Fibroblast of pulmonary artery (primary cell): ENCODE data around the gene MED26.

Experiments used
- DNase-seq: peaks from one replicate; pipeline ENCODE4 v3.0.0-alpha.2; 2010; ENCODE audit warnings: low read depth
- H3K4me3 ChIP-seq: replicated peaks from 2 replicates; pipeline ENCODE4 v1.5.1; 2011; ENCODE audit warnings: low read depth, mild to moderate bottlenecking, control low read depth, low read length, moderate library complexity
- TF ChIP-seq, protein P1 (sequence below): IDR thresholded peaks from 2 replicates; pipeline ENCODE4 v1.5.1; 2011; ENCODE audit warnings: mild to moderate bottlenecking, control low read depth, low read length, inconsistent platforms; ENCODE audit errors: missing control alignments

The MED26 gene

DNA sequence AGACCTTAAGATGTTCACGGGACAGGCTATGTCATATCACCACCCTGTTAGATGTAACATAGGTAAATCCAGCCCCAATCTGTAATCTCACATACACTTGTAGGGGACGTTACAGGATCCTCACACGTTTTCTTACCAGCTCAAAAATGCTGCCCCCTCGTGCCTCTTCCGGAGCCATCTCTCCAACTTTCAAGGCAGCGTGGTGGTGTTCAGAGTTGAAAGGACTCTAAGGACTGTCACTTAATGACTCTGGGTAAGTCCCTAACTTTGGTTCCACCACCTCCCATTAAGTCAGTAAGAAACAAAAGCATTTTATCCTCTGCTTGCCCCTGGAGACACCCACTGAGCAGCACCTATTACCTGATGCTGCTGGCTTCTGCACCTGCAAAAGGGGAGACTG is 4.4 kb downstream of the MED26 start:
- TF ChIP-seq, protein P1, sequence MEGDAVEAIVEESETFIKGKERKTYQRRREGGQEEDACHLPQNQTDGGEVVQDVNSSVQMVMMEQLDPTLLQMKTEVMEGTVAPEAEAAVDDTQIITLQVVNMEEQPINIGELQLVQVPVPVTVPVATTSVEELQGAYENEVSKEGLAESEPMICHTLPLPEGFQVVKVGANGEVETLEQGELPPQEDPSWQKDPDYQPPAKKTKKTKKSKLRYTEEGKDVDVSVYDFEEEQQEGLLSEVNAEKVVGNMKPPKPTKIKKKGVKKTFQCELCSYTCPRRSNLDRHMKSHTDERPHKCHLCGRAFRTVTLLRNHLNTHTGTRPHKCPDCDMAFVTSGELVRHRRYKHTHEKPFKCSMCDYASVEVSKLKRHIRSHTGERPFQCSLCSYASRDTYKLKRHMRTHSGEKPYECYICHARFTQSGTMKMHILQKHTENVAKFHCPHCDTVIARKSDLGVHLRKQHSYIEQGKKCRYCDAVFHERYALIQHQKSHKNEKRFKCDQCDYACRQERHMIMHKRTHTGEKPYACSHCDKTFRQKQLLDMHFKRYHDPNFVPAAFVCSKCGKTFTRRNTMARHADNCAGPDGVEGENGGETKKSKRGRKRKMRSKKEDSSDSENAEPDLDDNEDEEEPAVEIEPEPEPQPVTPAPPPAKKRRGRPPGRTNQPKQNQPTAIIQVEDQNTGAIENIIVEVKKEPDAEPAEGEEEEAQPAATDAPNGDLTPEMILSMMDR: no peak
- DNase-seq: no peak
- no peak overlapping the region for H3K4me3 ChIP-seq

DNA sequence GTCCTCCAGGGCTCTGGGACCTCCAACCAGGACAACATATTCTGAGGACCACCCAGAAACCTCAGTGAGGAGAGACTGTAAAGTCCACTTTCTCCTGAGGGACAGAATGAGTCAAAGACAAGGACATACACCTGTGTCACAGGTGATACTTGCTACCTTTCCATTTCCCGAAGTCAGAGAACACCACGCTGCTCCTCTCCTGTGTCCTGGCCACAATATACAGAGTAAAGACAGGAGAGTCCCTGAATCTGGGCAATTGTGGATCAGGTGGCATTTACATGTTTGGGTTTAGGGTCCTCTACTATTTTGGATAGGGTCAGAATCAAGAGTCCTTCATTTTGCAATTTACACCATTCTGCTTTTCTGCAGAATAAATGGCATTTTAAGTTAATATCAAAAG is 4.9 kb downstream of the MED26 start:
- no peak overlapping the region for H3K4me3 ChIP-seq
- DNase-seq: no peak
- TF ChIP-seq, protein P1: no peak

- TF ChIP-seq, protein P1: no peak
- no peak overlapping the region for H3K4me3 ChIP-seq
These were observed 6.7 kb downstream of the MED26 start for GRCh38 chr19:16621165-16621800.

GRCh38 chr19:16620584-16620983 is 7.4 kb downstream of the MED26 start:
- H3K4me3 ChIP-seq: no peak overlapping the region
- TF ChIP-seq, protein P1: no peak
- no peak for DNase-seq

More at GRCh38 chr19:16621165-16621800, 6.7 kb downstream of the MED26 start:
- DNase-seq: no peak

DNA sequence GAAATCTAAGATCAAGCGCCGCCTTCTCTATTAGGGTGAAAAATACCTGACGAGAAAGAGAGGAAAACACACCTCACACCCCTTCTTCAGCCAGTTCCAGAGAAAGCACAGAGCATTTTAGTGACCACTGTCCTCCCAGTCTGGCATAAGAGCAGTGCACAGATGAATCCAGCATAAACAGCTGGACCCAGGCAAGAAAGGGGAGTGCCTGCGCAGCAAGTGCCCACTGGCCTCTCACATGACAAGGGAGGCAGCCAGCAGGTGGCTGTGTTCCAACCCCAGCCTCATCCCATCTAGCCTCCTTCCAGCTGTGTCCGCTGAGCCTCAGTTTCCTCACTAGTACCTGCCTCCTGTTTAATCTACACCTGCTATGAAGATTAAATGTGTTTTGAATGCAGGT is 8.0 kb downstream of the MED26 start:
- H3K4me3 ChIP-seq: no peak overlapping the region
- DNase-seq: no peak
- TF ChIP-seq, protein P1: no peak

DNA sequence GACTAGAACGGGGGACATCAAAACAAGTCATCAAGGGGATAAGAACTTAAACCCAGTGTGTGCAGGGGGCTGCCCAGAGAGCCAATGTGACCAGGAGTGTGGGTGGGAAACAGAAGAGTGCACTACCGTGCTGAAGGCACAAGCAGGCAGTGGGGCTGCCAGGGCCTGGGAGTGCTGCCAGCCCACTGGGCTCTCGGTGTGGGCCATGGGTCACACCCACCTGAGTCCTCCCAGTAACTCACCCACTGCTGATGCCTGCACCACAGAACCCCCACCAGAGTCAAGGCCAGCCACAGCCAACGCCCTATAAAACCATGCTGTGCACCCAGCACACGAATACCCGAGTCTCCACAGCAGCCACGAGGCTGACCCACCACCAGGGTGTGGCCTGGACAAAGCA is 8.5 kb downstream of the MED26 start:
- no peak for DNase-seq
- TF ChIP-seq, protein P1: no peak
- H3K4me3 ChIP-seq: no peak overlapping the region

GRCh38 chr19:16618248-16618647 is 9.8 kb downstream of the MED26 start:
- no peak overlapping the region for H3K4me3 ChIP-seq
- DNase-seq: no peak
- TF ChIP-seq, protein P1: no peak
